ENCODE results near the gene ANO1.

The ANO1 gene

GRCh38 chr11:70147668-70148067 is 69.6 kb downstream of the ANO1 start:
- TF ChIP-seq CTCF (conservative IDR thresholded peaks at IDR 0.05) = no peak
- H3K27ac ChIP-seq = no peak overlapping the region

DNA sequence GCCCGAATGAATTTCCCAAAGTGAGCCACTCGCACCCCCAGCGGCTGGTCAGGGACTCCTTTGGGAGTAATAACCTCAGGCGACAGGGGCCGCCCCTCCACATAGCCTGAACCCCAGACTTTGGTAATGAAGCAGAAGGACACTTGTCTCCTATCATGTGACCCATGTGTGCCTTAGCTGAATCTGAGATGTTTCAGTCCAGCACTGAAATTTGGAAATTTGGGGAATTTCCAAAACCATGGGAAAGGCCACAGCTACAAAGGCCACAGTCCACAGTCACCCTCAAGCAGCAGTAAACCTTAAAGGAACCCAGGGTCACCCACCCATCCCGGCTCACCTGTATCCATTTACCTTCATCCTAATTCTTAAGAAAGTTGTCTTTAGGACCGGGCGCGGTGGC is 73.6 kb downstream of the ANO1 start:
- H3K27ac ChIP-seq = no peak overlapping the region
- no peak for TF ChIP-seq CTCF (conservative IDR thresholded peaks at IDR 0.05)

GRCh38 chr11:70153133-70153727 is 75.1 kb downstream of the ANO1 start:
- TF ChIP-seq CTCF (conservative IDR thresholded peaks at IDR 0.05) = no peak
- no peak overlapping the region for H3K27ac ChIP-seq

DNA sequence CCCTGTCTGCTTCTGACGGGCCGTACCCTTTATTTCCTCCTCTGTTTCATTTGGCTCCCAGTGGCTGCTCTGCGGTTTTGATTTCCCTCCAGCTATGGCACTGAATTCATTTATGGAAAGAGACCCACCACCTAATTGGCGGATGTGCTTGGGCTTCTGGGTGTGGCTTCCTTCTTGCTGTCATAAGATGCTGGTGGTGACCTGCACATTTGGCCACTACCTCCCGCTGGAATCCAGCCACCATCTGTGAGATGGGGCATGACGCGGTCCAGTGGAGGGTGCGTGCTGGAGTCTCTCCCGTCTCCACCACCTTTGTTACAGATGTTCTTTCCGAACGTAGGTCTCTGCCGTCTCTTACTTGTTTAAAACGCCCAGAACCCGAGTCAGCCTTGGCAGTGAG is 77.3 kb downstream of the ANO1 start:
- TF ChIP-seq CTCF (conservative IDR thresholded peaks at IDR 0.05) = no peak

GRCh38 chr11:70156291-70157037 is 78.3 kb downstream of the ANO1 start:
- H3K27ac ChIP-seq = no peak overlapping the region
- TF ChIP-seq CTCF (conservative IDR thresholded peaks at IDR 0.05) = no peak

More for the DNA sequence above, 77.3 kb downstream of the ANO1 start:
- H3K27ac ChIP-seq = no peak overlapping the region

GRCh38 chr11:70158201-70158600 is 80.1 kb downstream of the ANO1 start:
- no peak overlapping the region for H3K27ac ChIP-seq
- TF ChIP-seq CTCF (conservative IDR thresholded peaks at IDR 0.05) = no peak; the same call in 1 of the 2 replicates

DNA sequence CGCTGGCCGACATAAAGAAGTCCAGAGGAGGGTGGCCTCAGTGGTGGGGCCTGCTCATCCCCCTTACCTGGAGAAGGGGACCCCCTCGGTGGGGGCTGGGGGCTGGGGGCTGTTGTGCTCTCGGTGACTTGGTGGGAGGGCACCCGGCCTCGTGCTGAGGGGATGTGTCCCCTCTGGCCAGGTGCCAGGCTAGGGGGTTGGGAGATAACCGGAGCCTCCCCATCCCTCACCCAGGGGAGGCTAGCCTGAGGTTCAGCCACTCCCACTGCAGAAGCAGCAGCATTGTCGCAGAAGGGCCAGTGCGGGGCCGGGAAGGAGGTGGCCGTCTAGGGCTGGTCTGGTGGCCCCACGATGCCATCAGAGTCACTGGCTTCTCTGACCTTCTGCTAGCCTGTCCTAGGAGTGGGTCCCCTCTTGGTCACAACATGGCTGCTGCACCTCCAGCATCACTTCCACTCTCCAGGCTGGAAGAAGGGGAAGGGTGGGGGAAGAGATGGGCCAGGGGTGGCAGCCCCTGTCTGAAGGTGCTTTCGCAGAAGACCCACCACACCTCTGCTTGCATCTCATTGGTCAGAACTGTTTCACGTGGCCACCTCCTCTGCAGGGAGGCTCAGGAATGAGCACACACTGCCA is 80.8 kb downstream of the ANO1 start:
- H3K27ac ChIP-seq = no peak overlapping the region

More for the DNA sequence above, 80.8 kb downstream of the ANO1 start:
- no peak for TF ChIP-seq CTCF (conservative IDR thresholded peaks at IDR 0.05)

Data from VCaP (cell line).